HepG2 (cell line): ENCODE measurements around the gene ACSL1. TPM values are rescaled to one million over a fixed set of nuclear protein-coding genes. Genes with fewer than 3 reads are reported as not detected.

ENCODE experiments used
- ATAC-seq: fragments of 200-7000 bp; cut with Tn5 transposase; 3 replicates; pipeline ENCODE4 v1.9.1; 2020; ENCODE audit warnings: mild to moderate bottlenecking, moderate library complexity
- BruUV-seq: library from RNA; stranded (reverse); fragments of 400-500 nt; replicated peaks from 2 replicates; lab custom pipeline; 2021; lab: Mats Ljungman, UMichigan
- CTCF ChIA-PET: fragments of 300-600 bp; formaldehyde crosslinking; extraction: SDS; loops from one replicate; lab custom pipeline; 2021; ENCODE audit warnings: low total read pairs, inconsistent platforms, low intra/inter-chr PET ratio; lab: Yijun Ruan, JAX
- POLR2A ChIA-PET: fragments of 350-600 bp; sonication (Branson Sonifier 250); formaldehyde crosslinking; loops from one replicate; lab custom pipeline; 2020; ENCODE audit warnings: antibody characterized with exemption, inconsistent platforms; lab: Yijun Ruan, JAX
- DNase-seq: peaks from one replicate; pipeline ENCODE4 v3.0.0-alpha.2; 2015; ENCODE audit warnings: low spot score
- FAIRE-seq: peaks from 3 replicates; lab custom pipeline; 2011; peaks lifted over from hg19 to GRCh38; lab: Jason Lieb, UNC
- H2AFZ ChIP-seq: one replicate; pipeline ENCODE4 v1.6.1; 2011; ENCODE audit warnings: low read length, inconsistent platforms
- H3K27ac ChIP-seq: fragments of 300-600 bp; 3 replicates; pipeline ENCODE4 v1.8.0; 2011; ENCODE audit warnings: mixed run types, mild to moderate bottlenecking, mixed read lengths, low read length, inconsistent platforms; ENCODE audit not compliant: insufficient read depth; ENCODE audit errors: extremely low read length
- H3K27me3 ChIP-seq, 2 experiments: fragments of 200-600 bp in 1 of 2; 2 replicates in 1 of 2; 3 replicates in 1 of 2; pipeline versions ENCODE4 v1.6.0 to v1.8.0; 2011; ENCODE audit warnings: low read length in 2 of 2, mild to moderate bottlenecking in 2 of 2, moderate library complexity in 2 of 2, inconsistent platforms in 1 of 2; ENCODE audit not compliant: insufficient read depth in 2 of 2, control insufficient read depth in 1 of 2
- H3K36me3 ChIP-seq, 2 experiments: fragments of 200-600 bp in 1 of 2; replicated peaks in 1 of 2; 2 replicates in 1 of 2; 3 replicates in 1 of 2; pipeline versions ENCODE4 v1.5.1 to v1.8.0; 2011; ENCODE audit warnings: low read length in 2 of 2, inconsistent platforms in 1 of 2; ENCODE audit not compliant: insufficient read depth in 2 of 2, control insufficient read depth in 1 of 2
- H3K4me1 ChIP-seq: 2 replicates; pipeline ENCODE4 v1.5.1; 2012; ENCODE audit warnings: low read length, inconsistent platforms; ENCODE audit not compliant: insufficient read depth
- H3K4me2 ChIP-seq: 2 replicates; pipeline ENCODE4 v1.6.0; 2011; ENCODE audit warnings: low read depth, low read length, inconsistent platforms
- H3K4me3 ChIP-seq, 3 experiments: fragments of 200-600 bp in 1 of 3; sonication (generic), shearing (Covaris generic) in 1 of 3; replicated peaks in 1 of 3; 2 replicates each; pipeline ENCODE4 v1.5.1; 2011 to 2016; ENCODE audit warnings: low read length in 3 of 3, inconsistent platforms in 2 of 3, low read depth in 2 of 3, mild to moderate bottlenecking in 2 of 3, control low read depth in 1 of 3, mixed read lengths in 1 of 3; ENCODE audit not compliant: insufficient read depth in 1 of 3
- H3K79me2 ChIP-seq: one replicate; pipeline ENCODE4 v1.6.1; 2011; ENCODE audit warnings: low read length, inconsistent platforms; ENCODE audit not compliant: insufficient read depth
- H3K9ac ChIP-seq: 2 replicates; pipeline ENCODE4 v1.6.0; 2011; ENCODE audit warnings: mild to moderate bottlenecking, low read depth, low read length, inconsistent platforms; ENCODE audit not compliant: insufficient read depth
- H3K9me3 ChIP-seq: 2 replicates; pipeline ENCODE4 v1.5.1; 2012; ENCODE audit warnings: mild to moderate bottlenecking, low read length
- H4K20me1 ChIP-seq: 2 replicates; pipeline ENCODE4 v1.6.0; 2011; ENCODE audit warnings: inconsistent platforms, mild to moderate bottlenecking, low read length, moderate library complexity; ENCODE audit not compliant: insufficient read depth
- ASH2L ChIP-seq: fragments of 300-600, 200-600 bp; sonication (generic); IDR thresholded peaks from 2 replicates; pipeline ENCODE4 v1.7.0; 2017; ENCODE audit warnings: low read depth, mild to moderate bottlenecking, moderate library complexity, mixed read lengths, low read length; ENCODE audit not compliant: insufficient read length
- CCAR2 ChIP-seq: fragments of 200-400 bp; formaldehyde crosslinking; optimal IDR thresholded peaks from 2 replicates; pipeline ENCODE3; 2018; ENCODE audit warnings: low read depth, mild to moderate bottlenecking, low read length, moderate library complexity
- NFE2L1 ChIP-seq: sonication (generic); formaldehyde crosslinking; IDR thresholded peaks from 2 replicates; pipeline ENCODE4 v1.4.0; 2020; ENCODE audit warnings: missing genetic modification reagents, mild to moderate bottlenecking, borderline replicate concordance
- NFIC ChIP-seq: IDR thresholded peaks from 2 replicates; pipeline ENCODE4 v1.6.1; 2012; ENCODE audit warnings: mild to moderate bottlenecking, low read length, inconsistent platforms
- PITX1 ChIP-seq: sonication (generic); formaldehyde crosslinking; IDR thresholded peaks from 2 replicates; pipeline ENCODE4 v1.5.1; 2020; ENCODE audit warnings: mild to moderate bottlenecking, missing genetic modification reagents
- SAP130 ChIP-seq: IDR thresholded peaks from 2 replicates; pipeline ENCODE4 v1.6.1; 2016; ENCODE audit warnings: low read depth
- SP4 ChIP-seq: sonication (generic); formaldehyde crosslinking; IDR thresholded peaks from 2 replicates; pipeline ENCODE4 v1.8.1; 2023; ENCODE audit warnings: mild to moderate bottlenecking, missing genetic modification reagents
- ZFP1 ChIP-seq: IDR thresholded peaks from 2 replicates; pipeline ENCODE4 v1.6.1; 2016
- WGBS: methylation state at CpG from one replicate; pipeline ENCODE4 v1.1.6; 2017; ENCODE audit warnings: low lambda C conversion rate; 5-methylcytosine and 5-hydroxymethylcytosine counted together
- in situ Hi-C: cut with HindIII; loops from 2 replicates; pipeline ENCODE4 v1.10.0; 2017; ENCODE audit warnings: low pct_unique_long_range_greater_than_20kb; ENCODE audit not compliant: extremely low pct_ligation_motif_present
- intact Hi-C: fragments of 100-400 bp; cut with micrococcal nuclease; formaldehyde crosslinking; loops from one replicate; pipeline ENCODE4 v1.10.0; 2022; ENCODE audit not compliant: unreplicated experiment
- polyA plus RNA-seq, 8 experiments: library from polyadenylated mRNA; depleted of rRNA in 3 of 8; stranded (reverse) in 7 of 8; unstranded in 1 of 8; fragments of >200 nt; fragmentation: Illumina TruSeq in 4 of 8; extraction: Trizol in 4 of 8; gene quantifications; 2 replicates each; pipeline versions ENCODE4 v1.2.1 to v1.2.3, GENCODE V29; 2011 to 2016; ENCODE audit warnings: low read depth in 4 of 8, missing spikeins in 1 of 8, mixed read lengths in 1 of 8; ENCODE audit not compliant: insufficient read depth in 1 of 8
- total RNA-seq, 5 experiments: library from RNA; depleted of rRNA; stranded (reverse); fragments of >200 nt; fragmentation: Illumina TruSeq; extraction: Trizol; gene quantifications; 2 replicates each; pipeline ENCODE4 v1.2.3, GENCODE V29; 2016; ENCODE audit warnings: low read depth in 1 of 5
- TF ChIP-seq, protein P1 (sequence below): sonication (generic); formaldehyde crosslinking; IDR thresholded peaks from 2 replicates; pipeline ENCODE4 v1.4.0; 2020; ENCODE audit warnings: missing genetic modification reagents, borderline replicate concordance
- TF ChIP-seq, protein P2 (sequence below): fragments of 450-650 bp; IDR thresholded peaks from 2 replicates; pipeline ENCODE4 v1.6.1; 2016
- TF ChIP-seq, protein P3 (sequence below): sonication (generic); formaldehyde crosslinking; IDR thresholded peaks from 2 replicates; pipeline ENCODE4 v1.4.0; 2020; ENCODE audit warnings: missing genetic modification reagents
- TF ChIP-seq, protein P4 (sequence below): sonication (generic); formaldehyde crosslinking; IDR thresholded peaks from 2 replicates; pipeline ENCODE4 v1.4.0; 2020; ENCODE audit warnings: missing genetic modification reagents

The ACSL1 gene
- total and polyA plus RNA-seq, 2 of the 13 experiments (the other 11 are each of a cell fraction or from before 2014, with no cell fraction given), result 10.0 to 29.8 TPM

DNA sequence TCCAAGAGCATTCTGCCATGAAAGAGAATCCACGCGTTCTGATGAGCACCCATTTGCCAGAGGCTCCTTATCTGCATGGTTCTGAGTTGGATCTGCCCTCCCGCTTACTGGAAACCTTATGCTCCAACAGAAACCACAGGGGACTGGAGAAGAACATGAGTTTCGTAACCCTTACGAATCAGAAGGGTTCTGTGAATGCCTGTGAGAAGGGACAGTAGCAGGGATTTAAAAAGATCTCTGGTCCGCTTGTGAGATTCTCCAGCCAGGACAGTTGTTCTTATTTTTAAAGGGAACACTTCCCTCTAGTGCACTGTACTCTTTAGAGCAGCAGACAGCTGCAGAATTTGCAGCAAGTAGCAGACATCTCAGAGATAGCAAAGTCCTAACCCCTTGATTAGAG lies 69.4 kb downstream of the ACSL1 start (continued):
- no peak for TF ChIP-seq SAP130 (CRISPR knock-in tag)

DNA sequence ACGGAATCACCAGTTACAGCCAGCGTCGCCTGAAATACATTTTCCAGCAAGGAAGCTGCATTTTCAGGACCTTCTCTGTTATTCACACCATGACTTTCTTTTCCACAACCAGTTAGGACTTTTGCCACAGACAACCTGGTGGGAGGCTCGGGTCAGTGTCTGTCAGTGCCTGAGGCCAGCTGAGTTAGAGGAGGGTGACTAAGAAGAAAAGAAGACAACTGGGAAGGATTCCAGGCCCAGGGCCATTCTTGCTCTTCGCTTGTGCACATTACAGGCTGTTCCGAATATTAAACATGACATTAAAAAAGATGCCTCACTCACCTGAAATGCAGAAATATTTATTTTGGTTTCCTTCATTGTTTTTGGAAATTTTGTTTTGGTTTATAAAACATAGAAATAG lies 70.5 kb downstream of the ACSL1 start:
- in situ Hi-C loops, result no loop called here
- TF ChIP-seq SP4 (CRISPR knock-in tag), result no peak
- no peak for TF ChIP-seq PITX1 (CRISPR knock-in tag)
- TF ChIP-seq, protein P1, sequence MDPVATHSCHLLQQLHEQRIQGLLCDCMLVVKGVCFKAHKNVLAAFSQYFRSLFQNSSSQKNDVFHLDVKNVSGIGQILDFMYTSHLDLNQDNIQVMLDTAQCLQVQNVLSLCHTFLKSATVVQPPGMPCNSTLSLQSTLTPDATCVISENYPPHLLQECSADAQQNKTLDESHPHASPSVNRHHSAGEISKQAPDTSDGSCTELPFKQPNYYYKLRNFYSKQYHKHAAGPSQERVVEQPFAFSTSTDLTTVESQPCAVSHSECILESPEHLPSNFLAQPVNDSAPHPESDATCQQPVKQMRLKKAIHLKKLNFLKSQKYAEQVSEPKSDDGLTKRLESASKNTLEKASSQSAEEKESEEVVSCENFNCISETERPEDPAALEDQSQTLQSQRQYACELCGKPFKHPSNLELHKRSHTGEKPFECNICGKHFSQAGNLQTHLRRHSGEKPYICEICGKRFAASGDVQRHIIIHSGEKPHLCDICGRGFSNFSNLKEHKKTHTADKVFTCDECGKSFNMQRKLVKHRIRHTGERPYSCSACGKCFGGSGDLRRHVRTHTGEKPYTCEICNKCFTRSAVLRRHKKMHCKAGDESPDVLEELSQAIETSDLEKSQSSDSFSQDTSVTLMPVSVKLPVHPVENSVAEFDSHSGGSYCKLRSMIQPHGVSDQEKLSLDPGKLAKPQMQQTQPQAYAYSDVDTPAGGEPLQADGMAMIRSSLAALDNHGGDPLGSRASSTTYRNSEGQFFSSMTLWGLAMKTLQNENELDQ (CRISPR knock-in tag), result no peak
- TF ChIP-seq NFE2L1 (CRISPR knock-in tag), result no peak
- TF ChIP-seq, protein P2, sequence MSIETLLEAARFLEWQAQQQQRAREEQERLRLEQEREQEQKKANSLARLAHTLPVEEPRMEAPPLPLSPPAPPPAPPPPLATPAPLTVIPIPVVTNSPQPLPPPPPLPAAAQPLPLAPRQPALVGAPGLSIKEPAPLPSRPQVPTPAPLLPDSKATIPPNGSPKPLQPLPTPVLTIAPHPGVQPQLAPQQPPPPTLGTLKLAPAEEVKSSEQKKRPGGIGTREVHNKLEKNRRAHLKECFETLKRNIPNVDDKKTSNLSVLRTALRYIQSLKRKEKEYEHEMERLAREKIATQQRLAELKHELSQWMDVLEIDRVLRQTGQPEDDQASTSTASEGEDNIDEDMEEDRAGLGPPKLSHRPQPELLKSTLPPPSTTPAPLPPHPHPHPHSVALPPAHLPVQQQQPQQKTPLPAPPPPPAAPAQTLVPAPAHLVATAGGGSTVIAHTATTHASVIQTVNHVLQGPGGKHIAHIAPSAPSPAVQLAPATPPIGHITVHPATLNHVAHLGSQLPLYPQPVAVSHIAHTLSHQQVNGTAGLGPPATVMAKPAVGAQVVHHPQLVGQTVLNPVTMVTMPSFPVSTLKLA, result no peak
- TF ChIP-seq ASH2L, result no peak
- no peak for TF ChIP-seq CCAR2
- TF ChIP-seq NFIC, result no peak
- no peak for TF ChIP-seq ZFP1 (CRISPR knock-in tag)
- TF ChIP-seq, protein P3, sequence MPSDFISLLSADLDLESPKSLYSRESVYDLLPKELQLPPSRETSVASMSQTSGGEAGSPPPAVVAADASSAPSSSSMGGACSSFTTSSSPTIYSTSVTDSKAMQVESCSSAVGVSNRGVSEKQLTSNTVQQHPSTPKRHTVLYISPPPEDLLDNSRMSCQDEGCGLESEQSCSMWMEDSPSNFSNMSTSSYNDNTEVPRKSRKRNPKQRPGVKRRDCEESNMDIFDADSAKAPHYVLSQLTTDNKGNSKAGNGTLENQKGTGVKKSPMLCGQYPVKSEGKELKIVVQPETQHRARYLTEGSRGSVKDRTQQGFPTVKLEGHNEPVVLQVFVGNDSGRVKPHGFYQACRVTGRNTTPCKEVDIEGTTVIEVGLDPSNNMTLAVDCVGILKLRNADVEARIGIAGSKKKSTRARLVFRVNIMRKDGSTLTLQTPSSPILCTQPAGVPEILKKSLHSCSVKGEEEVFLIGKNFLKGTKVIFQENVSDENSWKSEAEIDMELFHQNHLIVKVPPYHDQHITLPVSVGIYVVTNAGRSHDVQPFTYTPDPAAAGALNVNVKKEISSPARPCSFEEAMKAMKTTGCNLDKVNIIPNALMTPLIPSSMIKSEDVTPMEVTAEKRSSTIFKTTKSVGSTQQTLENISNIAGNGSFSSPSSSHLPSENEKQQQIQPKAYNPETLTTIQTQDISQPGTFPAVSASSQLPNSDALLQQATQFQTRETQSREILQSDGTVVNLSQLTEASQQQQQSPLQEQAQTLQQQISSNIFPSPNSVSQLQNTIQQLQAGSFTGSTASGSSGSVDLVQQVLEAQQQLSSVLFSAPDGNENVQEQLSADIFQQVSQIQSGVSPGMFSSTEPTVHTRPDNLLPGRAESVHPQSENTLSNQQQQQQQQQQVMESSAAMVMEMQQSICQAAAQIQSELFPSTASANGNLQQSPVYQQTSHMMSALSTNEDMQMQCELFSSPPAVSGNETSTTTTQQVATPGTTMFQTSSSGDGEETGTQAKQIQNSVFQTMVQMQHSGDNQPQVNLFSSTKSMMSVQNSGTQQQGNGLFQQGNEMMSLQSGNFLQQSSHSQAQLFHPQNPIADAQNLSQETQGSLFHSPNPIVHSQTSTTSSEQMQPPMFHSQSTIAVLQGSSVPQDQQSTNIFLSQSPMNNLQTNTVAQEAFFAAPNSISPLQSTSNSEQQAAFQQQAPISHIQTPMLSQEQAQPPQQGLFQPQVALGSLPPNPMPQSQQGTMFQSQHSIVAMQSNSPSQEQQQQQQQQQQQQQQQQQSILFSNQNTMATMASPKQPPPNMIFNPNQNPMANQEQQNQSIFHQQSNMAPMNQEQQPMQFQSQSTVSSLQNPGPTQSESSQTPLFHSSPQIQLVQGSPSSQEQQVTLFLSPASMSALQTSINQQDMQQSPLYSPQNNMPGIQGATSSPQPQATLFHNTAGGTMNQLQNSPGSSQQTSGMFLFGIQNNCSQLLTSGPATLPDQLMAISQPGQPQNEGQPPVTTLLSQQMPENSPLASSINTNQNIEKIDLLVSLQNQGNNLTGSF (CRISPR knock-in tag), result no peak
- TF ChIP-seq, protein P4, sequence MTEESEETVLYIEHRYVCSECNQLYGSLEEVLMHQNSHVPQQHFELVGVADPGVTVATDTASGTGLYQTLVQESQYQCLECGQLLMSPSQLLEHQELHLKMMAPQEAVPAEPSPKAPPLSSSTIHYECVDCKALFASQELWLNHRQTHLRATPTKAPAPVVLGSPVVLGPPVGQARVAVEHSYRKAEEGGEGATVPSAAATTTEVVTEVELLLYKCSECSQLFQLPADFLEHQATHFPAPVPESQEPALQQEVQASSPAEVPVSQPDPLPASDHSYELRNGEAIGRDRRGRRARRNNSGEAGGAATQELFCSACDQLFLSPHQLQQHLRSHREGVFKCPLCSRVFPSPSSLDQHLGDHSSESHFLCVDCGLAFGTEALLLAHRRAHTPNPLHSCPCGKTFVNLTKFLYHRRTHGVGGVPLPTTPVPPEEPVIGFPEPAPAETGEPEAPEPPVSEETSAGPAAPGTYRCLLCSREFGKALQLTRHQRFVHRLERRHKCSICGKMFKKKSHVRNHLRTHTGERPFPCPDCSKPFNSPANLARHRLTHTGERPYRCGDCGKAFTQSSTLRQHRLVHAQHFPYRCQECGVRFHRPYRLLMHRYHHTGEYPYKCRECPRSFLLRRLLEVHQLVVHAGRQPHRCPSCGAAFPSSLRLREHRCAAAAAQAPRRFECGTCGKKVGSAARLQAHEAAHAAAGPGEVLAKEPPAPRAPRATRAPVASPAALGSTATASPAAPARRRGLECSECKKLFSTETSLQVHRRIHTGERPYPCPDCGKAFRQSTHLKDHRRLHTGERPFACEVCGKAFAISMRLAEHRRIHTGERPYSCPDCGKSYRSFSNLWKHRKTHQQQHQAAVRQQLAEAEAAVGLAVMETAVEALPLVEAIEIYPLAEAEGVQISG, result no peak

More for the DNA sequence above, 70.5 kb downstream of the ACSL1 start:
- no TSS peak for BruUV-seq
- 94% methylated on average over 6 of the region's 6 CpGs for WGBS
- DNase-seq (no peak), ATAC-seq (no peak), FAIRE-seq (no peak)
- no peaks in the 10 kb centered on the region for H3K27me3 ChIP-seq
- no peak overlapping the region for H3K9ac ChIP-seq
- H3K79me2 ChIP-seq, result no peaks in the 10 kb centered on the region
- CTCF ChIA-PET, result no interaction called here
- no peak overlapping the region for H3K27ac ChIP-seq
- H3K36me3 ChIP-seq, result peaks cover 0 to 3% of the 10 kb centered on the region in 2 experiments; a peak in 2 of 5 replicates
- no peaks in the 10 kb centered on the region for H4K20me1 ChIP-seq
- H2AFZ ChIP-seq, result no peak overlapping the region
- no peaks in the 10 kb centered on the region for H3K4me1 ChIP-seq
- no peak overlapping the region for H3K4me3 ChIP-seq
- POLR2A ChIA-PET, result no interaction called here
- no peaks in the 10 kb centered on the region for H3K9me3 ChIP-seq
- intact Hi-C loops, result no loop called here
- no peak overlapping the region for H3K4me2 ChIP-seq
